ENCODE data around the gene STPG1.

STPG1 gene

GRCh38 chr1:24316645-24317044 is 96.9 kb downstream of the STPG1 start:
- Mint-ChIP-seq H3K4me1 (peaks cover 50% of the 10 kb centered on the region), H3K4me3 (no peak overlapping the region), H3K27me3 (ENCODE audit: low read depth, poor library complexity) (peaks cover 40% of the 10 kb centered on the region), H3K9me3 (no peaks in the 10 kb centered on the region), H3K27ac (no peak overlapping the region), H3K36me3 (ENCODE audit: low read depth) (no peaks in the 10 kb centered on the region)
- no peak for TF ChIP-seq CTCF (IDR thresholded peaks at IDR 0.05)
- DNase-seq = no peak

GRCh38 chr1:24315391-24315790 is 98.2 kb downstream of the STPG1 start:
- peaks cover 28% of the 10 kb centered on the region for H3K27me3 Mint-ChIP-seq (ENCODE audit: low read depth, poor library complexity)
- H3K27ac Mint-ChIP-seq = no peak overlapping the region
- TF ChIP-seq CTCF (IDR thresholded peaks at IDR 0.05) = no peak
- H3K4me3 Mint-ChIP-seq = no peak overlapping the region
- no peaks in the 10 kb centered on the region for H3K9me3 Mint-ChIP-seq
- H3K36me3 Mint-ChIP-seq (ENCODE audit: low read depth) = no peaks in the 10 kb centered on the region
- no peak for DNase-seq
- peaks cover 49% of the 10 kb centered on the region for H3K4me1 Mint-ChIP-seq

GRCh38 chr1:24311741-24312140 is 101.8 kb downstream of the STPG1 start:
- TF ChIP-seq CTCF (IDR thresholded peaks at IDR 0.05) = no peak
- Mint-ChIP-seq H3K36me3 (ENCODE audit: low read depth) (no peaks in the 10 kb centered on the region), H3K9me3 (no peaks in the 10 kb centered on the region), H3K27me3 (ENCODE audit: low read depth, poor library complexity) (peaks cover 5% of the 10 kb centered on the region), H3K4me1 (peaks cover 32% of the 10 kb centered on the region), H3K27ac (no peak overlapping the region), H3K4me3 (no peak overlapping the region)
- DNase-seq = no peak

DNA sequence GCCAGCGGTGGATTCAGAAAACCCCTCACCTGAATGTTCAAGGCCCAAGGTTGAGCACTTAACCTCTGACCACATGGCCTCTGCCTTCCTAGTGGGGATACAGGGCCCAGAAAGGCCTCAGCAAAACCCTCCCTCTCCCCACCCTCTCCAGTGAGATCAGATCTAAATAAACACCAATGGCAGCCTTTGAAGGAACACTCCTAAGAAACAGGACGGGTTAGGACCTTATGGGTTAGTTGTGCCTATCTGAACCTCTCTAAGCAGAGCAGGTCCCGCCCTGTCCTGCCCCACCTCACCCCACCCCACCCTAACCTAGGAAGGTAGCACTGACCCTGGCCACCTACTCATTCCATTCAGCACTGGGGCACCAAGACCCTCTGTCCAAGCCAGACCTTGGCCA is 102.3 kb downstream of the STPG1 start:
- Mint-ChIP-seq H3K27ac (no peak overlapping the region), H3K4me1 (peaks cover 32% of the 10 kb centered on the region), H3K36me3 (ENCODE audit: low read depth) (no peaks in the 10 kb centered on the region), H3K9me3 (no peaks in the 10 kb centered on the region), H3K4me3 (no peak overlapping the region), H3K27me3 (ENCODE audit: low read depth, poor library complexity) (peaks cover 8% of the 10 kb centered on the region)
- no peak for TF ChIP-seq CTCF (IDR thresholded peaks at IDR 0.05)
- no peak for DNase-seq

DNA sequence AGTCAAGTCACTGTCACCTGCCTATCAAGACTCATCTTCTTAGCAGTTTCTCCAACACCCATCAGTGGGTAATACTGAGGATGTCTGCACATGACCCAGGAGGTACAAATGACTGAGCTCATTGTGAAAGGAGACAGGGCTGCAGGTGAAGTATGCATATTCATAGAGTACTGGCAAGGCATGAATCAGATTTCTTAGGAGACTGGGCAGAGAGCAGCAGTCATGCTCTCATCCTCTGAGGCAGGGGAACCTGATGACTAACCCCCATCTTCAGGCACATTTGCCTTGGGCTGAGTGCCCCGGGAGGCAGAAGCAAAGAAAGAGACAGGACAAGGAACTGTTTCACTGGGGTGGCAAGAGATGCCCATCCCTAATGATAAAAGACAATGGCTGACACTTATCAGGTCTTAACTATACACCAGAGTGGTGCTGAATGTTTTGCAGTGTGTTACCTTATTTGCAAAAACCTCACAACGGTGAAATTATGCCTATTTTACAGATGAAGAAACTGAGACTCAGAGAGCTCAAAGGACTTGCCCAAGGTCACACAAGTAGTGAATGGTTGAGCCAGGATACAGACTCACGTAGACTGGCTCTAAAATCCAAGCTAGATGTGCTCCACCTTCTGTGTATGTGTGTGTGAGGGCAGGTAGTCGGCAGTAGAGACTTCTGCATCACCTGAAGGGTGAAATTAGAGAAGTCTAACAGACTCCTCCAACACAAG is 103.7 kb downstream of the STPG1 start:
- no peak overlapping the region for H3K27ac Mint-ChIP-seq
- no peaks in the 10 kb centered on the region for H3K9me3 Mint-ChIP-seq
- H3K36me3 Mint-ChIP-seq (ENCODE audit: low read depth) = no peaks in the 10 kb centered on the region
- no peak overlapping the region for H3K4me3 Mint-ChIP-seq
- H3K4me1 Mint-ChIP-seq = peaks cover 42% of the 10 kb centered on the region
- peaks cover 11% of the 10 kb centered on the region for H3K27me3 Mint-ChIP-seq (ENCODE audit: low read depth, poor library complexity)
- TF ChIP-seq CTCF (IDR thresholded peaks at IDR 0.05) = no peak
- no peak for DNase-seq

DNA sequence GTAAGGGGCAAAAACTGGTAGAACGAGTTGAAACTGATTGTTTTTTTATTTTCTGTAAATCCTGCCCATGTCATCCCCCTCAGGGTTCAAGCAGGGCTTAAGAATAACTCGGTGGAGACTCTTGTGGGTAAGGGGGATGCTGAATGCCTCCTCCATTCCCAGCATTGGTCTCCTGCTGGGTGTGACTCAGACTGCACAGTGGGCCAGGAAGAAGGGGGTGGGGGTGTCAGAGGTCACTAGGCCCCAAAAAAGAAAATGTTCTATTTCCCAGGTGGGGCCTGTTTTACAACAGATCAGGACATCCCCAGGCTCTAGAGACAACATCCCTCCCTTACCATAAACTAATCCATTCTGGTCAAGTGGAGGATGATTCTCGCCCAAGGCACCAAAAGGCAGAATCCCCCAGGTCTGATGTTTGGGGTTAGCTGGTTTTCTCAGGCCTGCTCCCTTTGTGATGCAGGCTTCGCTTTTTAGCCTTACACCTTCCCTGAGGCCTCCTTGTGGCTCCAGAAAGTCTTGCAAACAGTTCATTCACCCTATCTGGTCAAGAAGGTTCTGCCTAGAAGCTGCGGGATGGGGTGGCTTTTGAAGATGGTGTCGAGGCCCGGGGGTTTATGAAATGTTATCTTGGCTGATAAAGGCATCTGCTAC is 105.1 kb downstream of the STPG1 start:
- Mint-ChIP-seq H3K4me3 (no peak overlapping the region), H3K27ac (no peak overlapping the region), H3K9me3 (no peaks in the 10 kb centered on the region), H3K27me3 (ENCODE audit: low read depth, poor library complexity) (peaks cover 11% of the 10 kb centered on the region), H3K4me1 (peaks cover 51% of the 10 kb centered on the region), H3K36me3 (ENCODE audit: low read depth) (no peaks in the 10 kb centered on the region)
- no peak for DNase-seq
- peak; percentile 10 for TF ChIP-seq CTCF (IDR thresholded peaks at IDR 0.05)
